ENCODE measurements around the gene CKLF.

The CKLF gene

GRCh38 chr16:66572356-66572755, 20.0 kb downstream of the CKLF start:
- TF ChIP-seq REST (IDR thresholded peaks at IDR 0.05; ENCODE audit: insufficient read depth in 1 of 2, low read depth in 2 of 2, low read length in 2 of 2), result no peak
- TF ChIP-seq TAF1 (IDR thresholded peaks at IDR 0.05; ENCODE audit: borderline replicate concordance, insufficient read depth, low read length), result no peak
- no peak for TF ChIP-seq POLR2AphosphoS5 (IDR thresholded peaks at IDR 0.05; ENCODE audit: low read depth, low read length)
- TF ChIP-seq SIN3A (IDR thresholded peaks at IDR 0.05; ENCODE audit: borderline replicate concordance, insufficient read depth, low read length), result no peak
- TF ChIP-seq FOXP2 (optimal IDR thresholded peaks at IDR 0.05; ENCODE audit: borderline replicate concordance, extremely low read depth, extremely low read length, insufficient read depth), result no peak

GRCh38 chr16:66574081-66574480, 21.7 kb downstream of the CKLF start:
- TF ChIP-seq TAF1 (IDR thresholded peaks at IDR 0.05; ENCODE audit: borderline replicate concordance, insufficient read depth, low read length) (no peak), REST (IDR thresholded peaks at IDR 0.05; ENCODE audit: insufficient read depth in 1 of 2, low read depth in 2 of 2, low read length in 2 of 2) (no peak), FOXP2 (optimal IDR thresholded peaks at IDR 0.05; ENCODE audit: borderline replicate concordance, extremely low read depth, extremely low read length, insufficient read depth) (no peak), POLR2AphosphoS5 (IDR thresholded peaks at IDR 0.05; ENCODE audit: low read depth, low read length) (no peak), SIN3A (IDR thresholded peaks at IDR 0.05; ENCODE audit: borderline replicate concordance, insufficient read depth, low read length) (no peak)

GRCh38 chr16:66574531-66574930, 22.2 kb downstream of the CKLF start:
- TF ChIP-seq FOXP2 (optimal IDR thresholded peaks at IDR 0.05; ENCODE audit: borderline replicate concordance, extremely low read depth, extremely low read length, insufficient read depth), result no peak
- no peak for TF ChIP-seq TAF1 (IDR thresholded peaks at IDR 0.05; ENCODE audit: borderline replicate concordance, insufficient read depth, low read length)
- TF ChIP-seq POLR2AphosphoS5 (IDR thresholded peaks at IDR 0.05; ENCODE audit: low read depth, low read length), result no peak
- TF ChIP-seq SIN3A (IDR thresholded peaks at IDR 0.05; ENCODE audit: borderline replicate concordance, insufficient read depth, low read length), result no peak
- TF ChIP-seq REST (IDR thresholded peaks at IDR 0.05; ENCODE audit: insufficient read depth in 1 of 2, low read depth in 2 of 2, low read length in 2 of 2), result no peak

- TF ChIP-seq REST (IDR thresholded peaks at IDR 0.05; ENCODE audit: insufficient read depth in 1 of 2, low read depth in 2 of 2, low read length in 2 of 2) (no peak), POLR2AphosphoS5 (IDR thresholded peaks at IDR 0.05; ENCODE audit: low read depth, low read length) (no peak), SIN3A (IDR thresholded peaks at IDR 0.05; ENCODE audit: borderline replicate concordance, insufficient read depth, low read length) (no peak), FOXP2 (optimal IDR thresholded peaks at IDR 0.05; ENCODE audit: borderline replicate concordance, extremely low read depth, extremely low read length, insufficient read depth) (no peak), TAF1 (IDR thresholded peaks at IDR 0.05; ENCODE audit: borderline replicate concordance, insufficient read depth, low read length) (no peak)
These were observed 22.7 kb downstream of the CKLF start for GRCh38 chr16:66575060-66575459.

GRCh38 chr16:66576296-66576695, 23.9 kb downstream of the CKLF start:
- TF ChIP-seq FOXP2 (optimal IDR thresholded peaks at IDR 0.05; ENCODE audit: borderline replicate concordance, extremely low read depth, extremely low read length, insufficient read depth), result no peak
- no peak for TF ChIP-seq SIN3A (IDR thresholded peaks at IDR 0.05; ENCODE audit: borderline replicate concordance, insufficient read depth, low read length)
- TF ChIP-seq TAF1 (IDR thresholded peaks at IDR 0.05; ENCODE audit: borderline replicate concordance, insufficient read depth, low read length), result no peak
- TF ChIP-seq REST (IDR thresholded peaks at IDR 0.05; ENCODE audit: insufficient read depth in 1 of 2, low read depth in 2 of 2, low read length in 2 of 2), result no peak
- no peak for TF ChIP-seq POLR2AphosphoS5 (IDR thresholded peaks at IDR 0.05; ENCODE audit: low read depth, low read length)
